SU-DHL-6 (cell line): ENCODE data around the gene HLF.

ENCODE experiments used
- H2AFZ ChIP-seq: fragments of 200-600 bp; sonication (generic); 2 replicates; pipeline ENCODE4 v1.6.1; 2014; ENCODE audit warnings: low read depth, mild to moderate bottlenecking, moderate library complexity, mixed read lengths, antibody characterized with exemption, low read length; ENCODE audit not compliant: severe bottlenecking
- H3F3A ChIP-seq: fragments of 200-600 bp; shearing (Covaris generic); 2 replicates; pipeline ENCODE4 v1.6.0; 2016; ENCODE audit warnings: antibody characterized with exemption, mild to moderate bottlenecking; ENCODE audit not compliant: insufficient read depth
- H3K27ac ChIP-seq: fragments of 200-600 bp; sonication (generic); 2 replicates; pipeline ENCODE4 v1.5.1; 2016; ENCODE audit warnings: low read depth, mild to moderate bottlenecking, low read length, moderate library complexity, mixed read lengths
- H3K27me3 ChIP-seq: fragments of 200-600 bp; sonication (generic), shearing (Covaris generic); 2 replicates; pipeline ENCODE4 v1.6.0; 2014; ENCODE audit warnings: mild to moderate bottlenecking, low read length
- H3K36me3 ChIP-seq: fragments of 200-600 bp; sonication (generic); 2 replicates; pipeline ENCODE4 v1.6.1; 2014; ENCODE audit warnings: mild to moderate bottlenecking, low read length, mixed read lengths
- H3K4me2 ChIP-seq: fragments of 300-600, 200-600 bp; shearing (Covaris generic), sonication (generic); 2 replicates; pipeline ENCODE4 v1.6.0; 2014; ENCODE audit warnings: low read length, low read depth, mild to moderate bottlenecking; ENCODE audit not compliant: poor library complexity, severe bottlenecking
- H3K4me3 ChIP-seq: fragments of 200-600 bp; sonication (generic); 2 replicates; pipeline ENCODE4 v1.5.1; 2014; ENCODE audit warnings: antibody characterized with exemption, low read length, mild to moderate bottlenecking, mixed read lengths; ENCODE audit not compliant: insufficient read depth, poor library complexity, severe bottlenecking
- H3K79me2 ChIP-seq: fragments of 200-600 bp; sonication (generic); 2 replicates; pipeline ENCODE4 v1.6.1; 2014; ENCODE audit warnings: mild to moderate bottlenecking, low read length, moderate library complexity; ENCODE audit not compliant: insufficient read depth
- H3K9ac ChIP-seq: fragments of 200-600 bp; sonication (generic); 2 replicates; pipeline ENCODE4 v1.7.0; 2014; ENCODE audit warnings: mild to moderate bottlenecking, low read length
- H3K9me2 ChIP-seq: fragments of 200-600 bp; sonication (generic); replicated peaks from 2 replicates; pipeline ENCODE4 v1.6.1; 2014; ENCODE audit warnings: low read length; ENCODE audit not compliant: insufficient read depth
- H3K9me3 ChIP-seq: fragments of 200-600 bp; sonication (generic); 2 replicates; pipeline ENCODE4 v1.6.1; 2014; ENCODE audit warnings: low read length, mixed read lengths; ENCODE audit not compliant: insufficient read depth
- H4K20me1 ChIP-seq: fragments of 200-600 bp; sonication (generic); 2 replicates; pipeline ENCODE4 v1.6.1; 2014; ENCODE audit warnings: low read depth, mild to moderate bottlenecking, antibody characterized with exemption, low read length, moderate library complexity, mixed read lengths
- EZH2phosphoT487 ChIP-seq: fragments of 200-600 bp; sonication (generic), shearing (Covaris generic); conservative IDR thresholded peaks from 2 replicates; pipeline ENCODE4 v1.6.1; 2018; ENCODE audit warnings: mild to moderate bottlenecking, antibody characterized with exemption, low read length, moderate library complexity, mixed read lengths
- TF ChIP-seq, protein P1 (sequence below): fragments of 200-600 bp; sonication (generic); IDR thresholded peaks from one replicate; pipeline ENCODE4 v1.5.1; 2017; ENCODE audit warnings: antibody characterized with exemption, mild to moderate bottlenecking, low read length, moderate library complexity; ENCODE audit not compliant: insufficient read depth, poor library complexity, severe bottlenecking

Gene HLF

DNA sequence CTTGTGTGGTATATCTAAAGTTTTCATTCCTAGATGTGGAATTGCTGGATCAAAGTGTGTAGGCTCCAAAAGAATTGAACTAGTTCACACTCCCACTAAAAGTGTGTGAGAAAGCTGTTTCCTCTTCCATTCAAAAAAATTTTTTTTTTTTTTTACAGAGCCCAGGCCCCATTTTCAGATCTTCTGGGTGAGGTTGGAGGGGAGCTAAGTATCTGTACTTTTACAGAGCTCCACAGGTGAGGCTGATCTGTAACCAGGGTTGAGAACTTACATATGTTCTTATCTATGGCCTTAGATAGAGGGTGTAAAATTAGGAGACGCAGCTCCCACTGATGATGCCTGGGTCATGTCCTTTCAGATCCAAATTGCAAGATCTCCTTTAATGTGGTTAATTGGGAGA lies 31.9 kb downstream of the HLF start:
- H3K36me3 ChIP-seq, result no peaks in the 10 kb centered on the region
- no peak overlapping the region for H3K4me2 ChIP-seq

DNA sequence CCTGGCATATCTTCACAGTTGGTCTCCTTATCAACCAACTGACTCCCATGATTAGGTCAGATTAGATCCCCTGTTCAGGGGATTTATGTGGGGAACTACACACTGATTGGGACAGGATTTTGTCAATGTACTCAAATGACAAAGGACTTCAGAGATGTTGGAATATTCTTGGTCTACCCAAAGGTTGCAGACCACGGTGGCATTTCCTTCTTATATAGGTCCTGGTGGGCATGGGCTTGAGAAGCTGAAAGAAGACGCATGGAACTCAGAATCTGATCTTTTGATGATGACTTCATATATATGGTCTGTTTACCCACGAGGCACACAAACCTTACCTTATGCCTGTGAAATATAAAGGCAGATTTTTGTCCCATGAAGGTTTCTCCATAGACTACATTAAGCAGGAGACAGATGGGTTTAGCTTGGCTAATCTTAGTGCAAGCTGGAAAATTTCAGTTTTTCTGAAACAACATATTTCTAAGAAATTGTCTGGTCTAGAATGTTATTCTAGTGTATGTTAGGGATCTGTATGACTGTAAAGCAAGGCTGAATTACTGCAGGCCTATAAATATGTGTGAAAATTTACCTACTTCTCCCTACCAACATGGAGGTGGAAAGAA lies 33.5 kb downstream of the HLF start:
- Histone ChIP-seq H3K4me2 (no peak overlapping the region), H3K79me2 (no peaks in the 10 kb centered on the region), H3K36me3 (no peaks in the 10 kb centered on the region), H3K4me3 (no peak overlapping the region), H3K27ac (no peak overlapping the region), H2AFZ (no peak overlapping the region), H3F3A (no peaks in the 10 kb centered on the region), H3K9me2 (no peaks in the 10 kb centered on the region), H4K20me1 (no peaks in the 10 kb centered on the region), H3K9me3 (no peaks in the 10 kb centered on the region), H3K27me3 (no peaks in the 10 kb centered on the region), H3K9ac (no peak overlapping the region)
- TF ChIP-seq, protein P1, sequence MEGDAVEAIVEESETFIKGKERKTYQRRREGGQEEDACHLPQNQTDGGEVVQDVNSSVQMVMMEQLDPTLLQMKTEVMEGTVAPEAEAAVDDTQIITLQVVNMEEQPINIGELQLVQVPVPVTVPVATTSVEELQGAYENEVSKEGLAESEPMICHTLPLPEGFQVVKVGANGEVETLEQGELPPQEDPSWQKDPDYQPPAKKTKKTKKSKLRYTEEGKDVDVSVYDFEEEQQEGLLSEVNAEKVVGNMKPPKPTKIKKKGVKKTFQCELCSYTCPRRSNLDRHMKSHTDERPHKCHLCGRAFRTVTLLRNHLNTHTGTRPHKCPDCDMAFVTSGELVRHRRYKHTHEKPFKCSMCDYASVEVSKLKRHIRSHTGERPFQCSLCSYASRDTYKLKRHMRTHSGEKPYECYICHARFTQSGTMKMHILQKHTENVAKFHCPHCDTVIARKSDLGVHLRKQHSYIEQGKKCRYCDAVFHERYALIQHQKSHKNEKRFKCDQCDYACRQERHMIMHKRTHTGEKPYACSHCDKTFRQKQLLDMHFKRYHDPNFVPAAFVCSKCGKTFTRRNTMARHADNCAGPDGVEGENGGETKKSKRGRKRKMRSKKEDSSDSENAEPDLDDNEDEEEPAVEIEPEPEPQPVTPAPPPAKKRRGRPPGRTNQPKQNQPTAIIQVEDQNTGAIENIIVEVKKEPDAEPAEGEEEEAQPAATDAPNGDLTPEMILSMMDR, result no peak
- no peak for TF ChIP-seq EZH2phosphoT487

More for the DNA sequence above, 31.9 kb downstream of the HLF start:
- H3F3A ChIP-seq, result no peaks in the 10 kb centered on the region
- TF ChIP-seq EZH2phosphoT487, result no peak
- TF ChIP-seq, protein P1, result no peak
- no peaks in the 10 kb centered on the region for H3K9me2 ChIP-seq
- H3K9ac ChIP-seq, result no peak overlapping the region
- H3K79me2 ChIP-seq, result no peaks in the 10 kb centered on the region
- H2AFZ ChIP-seq, result no peak overlapping the region
- no peak overlapping the region for H3K4me3 ChIP-seq
- no peaks in the 10 kb centered on the region for H3K27me3 ChIP-seq
- H3K9me3 ChIP-seq, result no peaks in the 10 kb centered on the region
- H4K20me1 ChIP-seq, result no peaks in the 10 kb centered on the region
- H3K27ac ChIP-seq, result no peak overlapping the region

DNA sequence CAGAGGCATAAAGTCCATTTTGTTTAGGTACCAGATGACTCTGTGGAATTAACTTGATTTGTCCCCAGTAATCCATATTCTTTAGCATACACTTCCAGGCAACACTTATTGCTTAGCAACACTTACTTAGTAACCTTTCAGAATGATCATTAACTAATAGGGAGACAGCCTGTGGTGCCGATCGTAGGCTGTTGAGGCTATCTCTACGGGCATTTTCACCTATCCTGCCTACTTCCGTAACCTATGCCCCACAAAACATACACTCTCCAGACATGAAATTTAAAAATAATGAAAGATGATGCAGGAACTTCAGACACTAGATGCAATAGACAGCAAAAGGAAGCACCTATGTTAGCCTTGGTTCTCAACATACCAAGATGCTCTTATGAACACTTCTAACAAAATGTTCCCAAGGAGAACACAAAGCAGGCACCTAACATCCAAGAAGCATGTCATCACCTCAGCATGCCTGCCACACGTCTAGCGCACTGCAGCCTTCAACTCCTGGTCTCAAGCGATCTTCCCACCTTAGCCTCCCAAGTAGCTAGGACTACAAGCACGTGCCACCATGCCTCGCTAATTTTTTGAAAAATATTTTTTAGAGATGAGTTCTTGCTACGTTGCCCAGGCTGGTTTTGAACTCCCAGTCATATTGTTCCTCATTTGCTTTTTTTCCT lies 34.5 kb downstream of the HLF start:
- Histone ChIP-seq H3K27ac (no peak overlapping the region), H3K9me3 (no peaks in the 10 kb centered on the region), H4K20me1 (no peaks in the 10 kb centered on the region), H3K79me2 (no peaks in the 10 kb centered on the region), H3K9ac (no peak overlapping the region), H3K4me3 (no peak overlapping the region), H3K9me2 (no peaks in the 10 kb centered on the region), H3K27me3 (no peaks in the 10 kb centered on the region), H3F3A (no peaks in the 10 kb centered on the region), H2AFZ (no peak overlapping the region), H3K4me2 (no peak overlapping the region), H3K36me3 (no peaks in the 10 kb centered on the region)
- no peak for TF ChIP-seq EZH2phosphoT487
- TF ChIP-seq, protein P1, result no peak
